HepG2 (cell line): ENCODE measurements around the gene RUVBL2. TPM values are rescaled to one million over a fixed set of nuclear protein-coding genes. Genes with fewer than 3 reads are reported as not detected.

Experiments used
- ATAC-seq: fragments of 200-7000 bp; cut with Tn5 transposase; 3 replicates; pipeline ENCODE4 v1.9.1; 2020; ENCODE audit warnings: mild to moderate bottlenecking, moderate library complexity
- BruUV-seq: library from RNA; stranded (reverse); fragments of 400-500 nt; replicated peaks from 2 replicates; lab custom pipeline; 2021; lab: Mats Ljungman, UMichigan
- CTCF ChIA-PET: fragments of 300-600 bp; formaldehyde crosslinking; extraction: SDS; loops from one replicate; lab custom pipeline; 2021; ENCODE audit warnings: low total read pairs, inconsistent platforms, low intra/inter-chr PET ratio; lab: Yijun Ruan, JAX
- POLR2A ChIA-PET: fragments of 350-600 bp; sonication (Branson Sonifier 250); formaldehyde crosslinking; loops from one replicate; lab custom pipeline; 2020; ENCODE audit warnings: antibody characterized with exemption, inconsistent platforms; lab: Yijun Ruan, JAX
- DNase-seq: peaks from one replicate; pipeline ENCODE4 v3.0.0-alpha.2; 2015; ENCODE audit warnings: low spot score
- FAIRE-seq: peaks from 3 replicates; lab custom pipeline; 2011; peaks lifted over from hg19 to GRCh38; lab: Jason Lieb, UNC
- H2AFZ ChIP-seq: one replicate; pipeline ENCODE4 v1.6.1; 2011; ENCODE audit warnings: low read length, inconsistent platforms
- H3K27ac ChIP-seq: fragments of 300-600 bp; 3 replicates; pipeline ENCODE4 v1.8.0; 2011; ENCODE audit warnings: mixed run types, mild to moderate bottlenecking, mixed read lengths, low read length, inconsistent platforms; ENCODE audit not compliant: insufficient read depth; ENCODE audit errors: extremely low read length
- H3K27me3 ChIP-seq, 2 experiments: fragments of 200-600 bp in 1 of 2; 2 replicates in 1 of 2; 3 replicates in 1 of 2; pipeline versions ENCODE4 v1.6.0 to v1.8.0; 2011; ENCODE audit warnings: low read length in 2 of 2, mild to moderate bottlenecking in 2 of 2, moderate library complexity in 2 of 2, inconsistent platforms in 1 of 2; ENCODE audit not compliant: insufficient read depth in 2 of 2, control insufficient read depth in 1 of 2
- H3K36me3 ChIP-seq, 2 experiments: fragments of 200-600 bp in 1 of 2; replicated peaks in 1 of 2; 2 replicates in 1 of 2; 3 replicates in 1 of 2; pipeline versions ENCODE4 v1.5.1 to v1.8.0; 2011; ENCODE audit warnings: low read length in 2 of 2, inconsistent platforms in 1 of 2; ENCODE audit not compliant: insufficient read depth in 2 of 2, control insufficient read depth in 1 of 2
- H3K4me1 ChIP-seq: 2 replicates; pipeline ENCODE4 v1.5.1; 2012; ENCODE audit warnings: low read length, inconsistent platforms; ENCODE audit not compliant: insufficient read depth
- H3K4me2 ChIP-seq: 2 replicates; pipeline ENCODE4 v1.6.0; 2011; ENCODE audit warnings: low read depth, low read length, inconsistent platforms
- H3K4me3 ChIP-seq, 3 experiments: fragments of 200-600 bp in 1 of 3; sonication (generic), shearing (Covaris generic) in 1 of 3; replicated peaks in 1 of 3; 2 replicates each; pipeline ENCODE4 v1.5.1; 2011 to 2016; ENCODE audit warnings: low read length in 3 of 3, inconsistent platforms in 2 of 3, low read depth in 2 of 3, mild to moderate bottlenecking in 2 of 3, control low read depth in 1 of 3, mixed read lengths in 1 of 3; ENCODE audit not compliant: insufficient read depth in 1 of 3
- H3K79me2 ChIP-seq: one replicate; pipeline ENCODE4 v1.6.1; 2011; ENCODE audit warnings: low read length, inconsistent platforms; ENCODE audit not compliant: insufficient read depth
- H3K9ac ChIP-seq: 2 replicates; pipeline ENCODE4 v1.6.0; 2011; ENCODE audit warnings: mild to moderate bottlenecking, low read depth, low read length, inconsistent platforms; ENCODE audit not compliant: insufficient read depth
- H3K9me3 ChIP-seq: 2 replicates; pipeline ENCODE4 v1.5.1; 2012; ENCODE audit warnings: mild to moderate bottlenecking, low read length
- H4K20me1 ChIP-seq: 2 replicates; pipeline ENCODE4 v1.6.0; 2011; ENCODE audit warnings: inconsistent platforms, mild to moderate bottlenecking, low read length, moderate library complexity; ENCODE audit not compliant: insufficient read depth
- ARHGAP35 ChIP-seq: sonication (generic); formaldehyde crosslinking; IDR thresholded peaks from 2 replicates; pipeline ENCODE4 v1.9.0; 2022; ENCODE audit warnings: mild to moderate bottlenecking, inconsistent platforms, moderate library complexity, missing genetic modification reagents, borderline replicate concordance
- HNRNPH1 ChIP-seq: fragments of 200-400 bp; formaldehyde crosslinking; optimal IDR thresholded peaks from 2 replicates; pipeline ENCODE3; 2017; ENCODE audit warnings: mild to moderate bottlenecking, low read depth, low read length
- HOXA9 ChIP-seq: sonication (generic); formaldehyde crosslinking; IDR thresholded peaks from 2 replicates; pipeline ENCODE4 v1.8.1; 2022; ENCODE audit warnings: missing genetic modification reagents, mild to moderate bottlenecking, moderate library complexity, borderline replicate concordance
- KLF6 ChIP-seq: IDR thresholded peaks from 2 replicates; pipeline ENCODE4 v1.8.0; 2016; ENCODE audit warnings: missing biosample characterization, missing genetic modification reagents
- LBX2 ChIP-seq: sonication (generic); formaldehyde crosslinking; IDR thresholded peaks from 2 replicates; pipeline ENCODE4 v1.5.0; 2020; ENCODE audit warnings: missing genetic modification reagents, mild to moderate bottlenecking, borderline replicate concordance
- MTF1 ChIP-seq: sonication (generic); formaldehyde crosslinking; IDR thresholded peaks from 2 replicates; pipeline ENCODE4 v1.5.0; 2020; ENCODE audit warnings: missing genetic modification reagents
- MYNN ChIP-seq: sonication (generic); formaldehyde crosslinking; IDR thresholded peaks from 2 replicates; pipeline ENCODE4 v1.4.0; 2020; ENCODE audit warnings: mild to moderate bottlenecking, low read depth, missing genetic modification reagents
- NFE2L1 ChIP-seq: sonication (generic); formaldehyde crosslinking; IDR thresholded peaks from 2 replicates; pipeline ENCODE4 v1.4.0; 2020; ENCODE audit warnings: missing genetic modification reagents, mild to moderate bottlenecking, borderline replicate concordance
- PHB2 ChIP-seq: fragments of 450-650 bp; IDR thresholded peaks from 2 replicates; pipeline ENCODE4 v1.6.1; 2018; ENCODE audit not compliant: partially characterized antibody
- SNAPC2 ChIP-seq: sonication (generic); formaldehyde crosslinking; IDR thresholded peaks from 2 replicates; pipeline ENCODE4 v1.8.1; 2022; ENCODE audit warnings: mild to moderate bottlenecking, missing genetic modification reagents
- TERF1 ChIP-seq: sonication (generic); formaldehyde crosslinking; IDR thresholded peaks from 2 replicates; pipeline ENCODE4 v1.8.0; 2022; ENCODE audit warnings: mild to moderate bottlenecking, missing genetic modification reagents, moderate library complexity
- ZHX2 ChIP-seq, 2 experiments: sonication (generic) in 1 of 2; formaldehyde crosslinking in 1 of 2; IDR thresholded peaks; 2 replicates each; pipeline versions ENCODE4 v1.6.1 to v1.9.0; 2014 to 2022; ENCODE audit warnings: antibody characterized with exemption in 1 of 2, borderline replicate concordance in 1 of 2, inconsistent platforms in 1 of 2, low read depth in 1 of 2, missing genetic modification reagents in 1 of 2
- WGBS: methylation state at CpG from one replicate; pipeline ENCODE4 v1.1.6; 2017; ENCODE audit warnings: low lambda C conversion rate; 5-methylcytosine and 5-hydroxymethylcytosine counted together
- in situ Hi-C: cut with HindIII; loops from 2 replicates; pipeline ENCODE4 v1.10.0; 2017; ENCODE audit warnings: low pct_unique_long_range_greater_than_20kb; ENCODE audit not compliant: extremely low pct_ligation_motif_present
- intact Hi-C: fragments of 100-400 bp; cut with micrococcal nuclease; formaldehyde crosslinking; loops from one replicate; pipeline ENCODE4 v1.10.0; 2022; ENCODE audit not compliant: unreplicated experiment
- polyA plus RNA-seq, 8 experiments: library from polyadenylated mRNA; depleted of rRNA in 3 of 8; stranded (reverse) in 7 of 8; unstranded in 1 of 8; fragments of >200 nt; fragmentation: Illumina TruSeq in 4 of 8; extraction: Trizol in 4 of 8; gene quantifications; 2 replicates each; pipeline versions ENCODE4 v1.2.1 to v1.2.3, GENCODE V29; 2011 to 2016; ENCODE audit warnings: low read depth in 4 of 8, missing spikeins in 1 of 8, mixed read lengths in 1 of 8; ENCODE audit not compliant: insufficient read depth in 1 of 8
- total RNA-seq, 5 experiments: library from RNA; depleted of rRNA; stranded (reverse); fragments of >200 nt; fragmentation: Illumina TruSeq; extraction: Trizol; gene quantifications; 2 replicates each; pipeline ENCODE4 v1.2.3, GENCODE V29; 2016; ENCODE audit warnings: low read depth in 1 of 5

Gene RUVBL2
- total and polyA plus RNA-seq, 2 of the 13 experiments (the other 11 are each of a cell fraction or from before 2014, with no cell fraction given): 120 to 122 TPM

- FAIRE-seq (peak; percentile 92), DNase-seq (peak; percentile 74), ATAC-seq (peak; percentile 4)
- peak overlapping the region; percentile 86 for H3K27ac ChIP-seq
- no TSS peak for BruUV-seq
- H3K4me3 ChIP-seq: peak overlapping the region in 1 of 3 experiments; percentile 99; a peak in 3 of 6 replicates
- peak overlapping the region; percentile 97 for H3K4me2 ChIP-seq
- H3K4me1 ChIP-seq: peaks cover 26% of the 10 kb centered on the region
- H3K9ac ChIP-seq: peak overlapping the region; percentile 96; the same call in 1 of the 2 replicates
- peaks cover 25% of the 10 kb centered on the region for H3K79me2 ChIP-seq
- intact Hi-C loops: loop anchor here (1.0 to 10.0 kb wide), 3 partner anchors 21 to 183 kb away; partner anchors contain the start of gene PPP1R15A
- H3K27me3 ChIP-seq: no peaks in the 10 kb centered on the region; a peak in 1 of 5 replicates
- peaks cover 33% of the 10 kb centered on the region for H4K20me1 ChIP-seq
- H3K36me3 ChIP-seq: peaks cover 3 to 25% of the 10 kb centered on the region in 2 experiments
- ChIA-PET POLR2A (interaction anchor here (0.8 to 5.6 kb wide), 20 partner anchors 8 to 179 kb away, joined by 3 to 153 read pairs (median 4); partner anchors contain the start of genes BAX, DHDH, GYS1 and NUCB1), CTCF (no interaction called here)
- 17% methylated on average over 13 of the region's 14 CpGs for WGBS
- no peaks in the 10 kb centered on the region for H3K9me3 ChIP-seq
- in situ Hi-C loops: no loop called here
- H2AFZ ChIP-seq: no peak overlapping the region
- TF ChIP-seq MTF1 (CRISPR knock-in tag) (peak; percentile 30; the same call in 1 of the 2 replicates), MYNN (no peak), PHB2 (no peak), KLF6 (peak; percentile 30; the same call in 1 of the 2 replicates), NFE2L1 (CRISPR knock-in tag) (no peak), SNAPC2 (CRISPR knock-in tag) (peak; percentile 62; the same call in 1 of the 2 replicates), HNRNPH1 (peak; percentile 91), ZHX2 (IDR thresholded peaks at IDR 0.05; ENCODE audit: low read depth) (no peak), ZHX2 (CRISPR knock-in tag; IDR thresholded peaks at IDR 0.05; ENCODE audit: borderline replicate concordance) (peak; percentile 6; the same call in 1 of the 2 replicates), ARHGAP35 (CRISPR knock-in tag) (no peak), TERF1 (CRISPR knock-in tag) (peak; percentile 67; the same call in 1 of the 2 replicates), LBX2 (no peak), HOXA9 (peak; percentile 56; the same call in 1 of the 2 replicates)
Measured at GRCh38 chr19:48967346-48968178, 26.1 kb upstream of the RUVBL2 start.
